OCI-LY3 (cell line): Measurements from ENCODE around the gene NCAPG2.

ENCODE experiments used
- H2AFZ ChIP-seq: fragments of 200-600, 300-600 bp; shearing (Covaris generic); 2 replicates; pipeline ENCODE4 v1.6.0; 2014; ENCODE audit warnings: antibody characterized with exemption, low read depth, low read length
- H3K27ac ChIP-seq: fragments of 200-600, 300-600 bp; sonication (generic); 2 replicates; pipeline ENCODE4 v1.5.1; 2014; ENCODE audit warnings: mild to moderate bottlenecking, low read length, moderate library complexity, mixed read lengths
- H3K27me3 ChIP-seq: fragments of 200-600, 300-600 bp; sonication (generic); 2 replicates; pipeline ENCODE4 v1.6.1; 2014; ENCODE audit warnings: low read depth, low read length, mixed read lengths
- H3K36me3 ChIP-seq: fragments of 200-600, 300-600 bp; sonication (generic); replicated peaks from 2 replicates; pipeline ENCODE3; 2014; ENCODE audit warnings: low read depth, low read length, mixed read lengths
- H3K4me1 ChIP-seq: fragments of 300-600, 200-600 bp; sonication (generic); 2 replicates; pipeline ENCODE4 v1.6.1; 2014; ENCODE audit warnings: low read length, mixed read lengths
- H3K4me2 ChIP-seq: fragments of 200-600, 300-600 bp; sonication (generic); 2 replicates; pipeline ENCODE4 v1.6.1; 2014; ENCODE audit warnings: low read length, mixed read lengths
- H3K4me3 ChIP-seq: fragments of 300-600, 200-600 bp; sonication (generic); 2 replicates; pipeline ENCODE4 v1.5.1; 2014; ENCODE audit warnings: antibody characterized with exemption, mild to moderate bottlenecking, low read length, moderate library complexity
- H3K79me2 ChIP-seq: fragments of 300-600, 200-600 bp; shearing (Covaris generic); 2 replicates; pipeline ENCODE4 v1.6.1; 2014; ENCODE audit warnings: mild to moderate bottlenecking, low read length, mixed read lengths
- H3K9ac ChIP-seq: fragments of 300-600, 200-600 bp; shearing (Covaris generic); 2 replicates; pipeline ENCODE4 v1.6.0; 2014; ENCODE audit warnings: mild to moderate bottlenecking, low read length, moderate library complexity
- H3K9me3 ChIP-seq: fragments of 200-600, 300-600 bp; shearing (Covaris generic); 2 replicates; pipeline ENCODE4 v1.6.1; 2014; ENCODE audit warnings: low read length, mixed read lengths; ENCODE audit not compliant: insufficient read depth
- H4K20me1 ChIP-seq: fragments of 200-600, 300-600 bp; sonication (generic); 2 replicates; pipeline ENCODE4 v1.6.1; 2016; ENCODE audit warnings: low read length, mixed read lengths; ENCODE audit not compliant: insufficient read depth
- CTCF ChIP-seq: fragments of 200-600, 300-600 bp; sonication (generic); IDR thresholded peaks from 2 replicates; pipeline ENCODE4 v1.5.1; 2014; ENCODE audit warnings: antibody characterized with exemption, low read length, low read depth
- EZH2phosphoT487 ChIP-seq: fragments of 200-600 bp; shearing (Covaris generic); IDR thresholded peaks from 2 replicates; pipeline ENCODE4 v1.6.1; 2018; ENCODE audit warnings: antibody characterized with exemption, mixed run types, low read depth

NCAPG2 gene

GRCh38 chr7:158666401-158666800 is 38.2 kb downstream of the NCAPG2 start:
- Histone ChIP-seq H3K4me2 (no peak overlapping the region), H3K36me3 (peaks cover 39% of the 10 kb centered on the region), H4K20me1 (no peaks in the 10 kb centered on the region), H3K4me1 (no peaks in the 10 kb centered on the region), H3K4me3 (no peak overlapping the region), H2AFZ (no peak overlapping the region), H3K9me3 (no peaks in the 10 kb centered on the region), H3K9ac (no peak overlapping the region), H3K79me2 (no peaks in the 10 kb centered on the region), H3K27ac (no peak overlapping the region), H3K27me3 (no peaks in the 10 kb centered on the region)
- TF ChIP-seq EZH2phosphoT487 (no peak), CTCF (no peak)

- Histone ChIP-seq H3K9ac (no peak overlapping the region), H4K20me1 (no peaks in the 10 kb centered on the region), H3K4me3 (no peak overlapping the region), H3K27ac (no peak overlapping the region), H3K4me2 (no peak overlapping the region), H2AFZ (no peak overlapping the region), H3K36me3 (peaks cover 28% of the 10 kb centered on the region), H3K79me2 (no peaks in the 10 kb centered on the region), H3K4me1 (no peaks in the 10 kb centered on the region), H3K9me3 (no peaks in the 10 kb centered on the region), H3K27me3 (no peaks in the 10 kb centered on the region)
- TF ChIP-seq CTCF: no peak
- TF ChIP-seq EZH2phosphoT487: no peak
Observed at GRCh38 chr7:158664406-158664805, 40.2 kb downstream of the NCAPG2 start.

- Histone ChIP-seq H3K4me2 (no peak overlapping the region), H3K36me3 (peaks cover 29% of the 10 kb centered on the region), H3K9me3 (no peaks in the 10 kb centered on the region), H3K79me2 (no peaks in the 10 kb centered on the region), H4K20me1 (no peaks in the 10 kb centered on the region), H3K4me1 (no peaks in the 10 kb centered on the region), H3K27me3 (no peaks in the 10 kb centered on the region), H3K9ac (no peak overlapping the region), H3K4me3 (no peak overlapping the region), H2AFZ (no peak overlapping the region), H3K27ac (no peak overlapping the region)
- TF ChIP-seq EZH2phosphoT487 (no peak), CTCF (no peak)
Observed at GRCh38 chr7:158663428-158663741, 41.2 kb downstream of the NCAPG2 start.

- Histone ChIP-seq H4K20me1 (no peaks in the 10 kb centered on the region), H3K4me1 (0 out of 2 replicates have a peak, but pooled peaks cover 3% of the 10 kb centered on the region), H3K79me2 (no peaks in the 10 kb centered on the region), H3K27ac (no peak overlapping the region), H3K9ac (no peak overlapping the region), H3K27me3 (no peaks in the 10 kb centered on the region), H3K9me3 (no peaks in the 10 kb centered on the region), H3K4me3 (no peak overlapping the region), H3K4me2 (no peak overlapping the region), H2AFZ (no peak overlapping the region), H3K36me3 (peaks cover 33% of the 10 kb centered on the region)
- no peak for TF ChIP-seq EZH2phosphoT487
- TF ChIP-seq CTCF: no peak
Observed at GRCh38 chr7:158662610-158663427, 41.8 kb downstream of the NCAPG2 start.
